Right atrium auricular region (tissue), 2 donors: ENCODE data around the gene CROCC. TPM values are rescaled to one million over a fixed set of nuclear protein-coding genes. Genes with fewer than 3 reads are reported as not detected.
"Not testable (repeated sequence)": the region's sequence is repeated elsewhere in the genome, so short reads cannot be mapped to it uniquely, and the experiment has no call there.

Source experiments
- DNase-seq: peaks from one replicate; pipeline ENCODE4 v3.0.0-alpha.2; 2019; ENCODE audit warnings: low spot score
- H3K27ac ChIP-seq, 2 donors: fragments of 200-600 bp; sonication (generic); 1 replicate in 1 of 2; 2 replicates in 1 of 2; pipeline ENCODE4 v1.5.1; 2016 to 2019
- H3K27me3 ChIP-seq, 2 donors: fragments of 200-600 bp; sonication (generic); one replicate each; pipeline versions ENCODE4 v1.5.1 to v1.6.0; 2017 to 2019
- H3K36me3 ChIP-seq: fragments of 200-600 bp; sonication (generic); one replicate; pipeline ENCODE4 v1.5.1; 2016
- H3K4me1 ChIP-seq, 2 donors: fragments of 200-600 bp; sonication (generic); one replicate each; pipeline versions ENCODE4 v1.5.1 to v1.6.0; 2017 to 2019
- H3K4me3 ChIP-seq, 2 donors: fragments of 200-600 bp; sonication (generic); 1 replicate in 1 of 2; 2 replicates in 1 of 2; pipeline ENCODE4 v1.5.1; 2017 to 2019; ENCODE audit warnings: mild to moderate bottlenecking in 1 of 2, moderate library complexity in 1 of 2
- H3K9me3 ChIP-seq, 2 donors: fragments of 200-600 bp; sonication (generic); one replicate each; pipeline ENCODE4 v1.5.1; 2019
- CTCF ChIP-seq, 2 donors: fragments of 200-600 bp; sonication (generic); IDR thresholded peaks; one replicate each; pipeline ENCODE4 v1.5.1; 2019; ENCODE audit warnings: antibody characterized with exemption in 2 of 2
- total RNA-seq, 2 donors: library from RNA; depleted of rRNA; stranded (reverse); fragments of >200 nt; gene quantifications; one replicate each; pipeline ENCODE4 v1.1.0, GENCODE V29; 2016

The CROCC gene
- total RNA-seq = 10 to 100 TPM; 10.0 to 11.7 TPM

GRCh38 chr1:16921391-16922185, at the start of gene CROCC:
CROCC (plus strand) TSS chr1:16921931; CDS start chr1:16922019, 88 bp downstream.
- Histone ChIP-seq H3K27me3 (no peaks in the 10 kb centered on the region), H3K9me3 (no peaks in the 10 kb centered on the region), H3K4me3 (no peak within 1 kb of the TSS), H3K4me1 (peaks cover 0 to 9% of the 10 kb centered on the region in 2 donors), H3K36me3 (no peaks in the 10 kb centered on the region), H3K27ac (no peak within 1 kb of the TSS)
- TF ChIP-seq CTCF (IDR thresholded peaks at IDR 0.05) = no peak
- no peak for DNase-seq

GRCh38 chr1:16872152-16873075, 49.3 kb upstream of the CROCC start:
- Histone ChIP-seq H3K27ac (peak overlapping the region in 1 of 2 donors; percentile 19), H3K4me3 (peak overlapping the region; percentile 18 to 38)
- H3K4me1 ChIP-seq, H3K9me3 ChIP-seq, H3K36me3 ChIP-seq, H3K27me3 ChIP-seq: not testable (repeated sequence)
- peak; percentile 62 for DNase-seq

GRCh38 chr1:16873076-16873879, 48.5 kb upstream of the CROCC start:
- peak; percentile 75 for DNase-seq
- H3K4me3 ChIP-seq = peak overlapping the region; percentile 21 to 38
- H3K4me1 ChIP-seq, H3K27ac ChIP-seq, H3K36me3 ChIP-seq, H3K9me3 ChIP-seq, H3K27me3 ChIP-seq: not testable (repeated sequence)

GRCh38 chr1:16874968-16875765, 46.6 kb upstream of the CROCC start:
- DNase-seq, H3K27me3 ChIP-seq, H3K36me3 ChIP-seq: not testable (repeated sequence)

GRCh38 chr1:16881742-16882141, 40.0 kb upstream of the CROCC start:
- not testable (repeated sequence) for H3K27ac ChIP-seq, H3K27me3 ChIP-seq, H3K36me3 ChIP-seq, H3K9me3 ChIP-seq, H3K4me1 ChIP-seq, DNase-seq, H3K4me3 ChIP-seq

More at GRCh38 chr1:16874968-16875765, 46.6 kb upstream of the CROCC start:
- H3K27ac ChIP-seq, H3K4me3 ChIP-seq, H3K4me1 ChIP-seq, H3K9me3 ChIP-seq: not testable (repeated sequence)

GRCh38 chr1:16882986-16883385, 38.7 kb upstream of the CROCC start:
- no peaks in the 10 kb centered on the region for H3K4me1 ChIP-seq
- TF ChIP-seq CTCF (IDR thresholded peaks at IDR 0.05) = no peak
- no peaks in the 10 kb centered on the region for H3K36me3 ChIP-seq
- DNase-seq = no peak
- H3K9me3 ChIP-seq = no peaks in the 10 kb centered on the region
- H3K27ac ChIP-seq = no peak overlapping the region
- no peaks in the 10 kb centered on the region for H3K27me3 ChIP-seq
- no peak overlapping the region for H3K4me3 ChIP-seq

- not testable (repeated sequence) for H3K9me3 ChIP-seq, H3K4me3 ChIP-seq, H3K27ac ChIP-seq, H3K27me3 ChIP-seq, H3K36me3 ChIP-seq, H3K4me1 ChIP-seq, DNase-seq
Measured at GRCh38 chr1:16884487-16884886, 37.2 kb upstream of the CROCC start.
